HG03066 (cell line): ENCODE results near the gene BRCC3.

Experiments
- ATAC-seq: cut with Tn5 transposase; IDR thresholded peaks from one replicate; pipeline ENCODE4 v1.9.1; 2021; ENCODE audit warnings: low read depth; ENCODE audit not compliant: unreplicated experiment

Gene BRCC3

GRCh38 chrX:155070975-155071693, at the start of gene BRCC3, which contains the start of the genes CMC4 and MTCP1:
BRCC3 (plus strand) TSS chrX:155071508; CDS start chrX:155071528, 20 bp downstream.
CMC4 (minus strand) TSS chrX:155071136; CDS start chrX:155064023, 7,113 bp downstream.
MTCP1 (minus strand) TSS chrX:155071136; CDS start chrX:155066010, 5,126 bp downstream.
- ATAC-seq: peak; percentile 84

DNA sequence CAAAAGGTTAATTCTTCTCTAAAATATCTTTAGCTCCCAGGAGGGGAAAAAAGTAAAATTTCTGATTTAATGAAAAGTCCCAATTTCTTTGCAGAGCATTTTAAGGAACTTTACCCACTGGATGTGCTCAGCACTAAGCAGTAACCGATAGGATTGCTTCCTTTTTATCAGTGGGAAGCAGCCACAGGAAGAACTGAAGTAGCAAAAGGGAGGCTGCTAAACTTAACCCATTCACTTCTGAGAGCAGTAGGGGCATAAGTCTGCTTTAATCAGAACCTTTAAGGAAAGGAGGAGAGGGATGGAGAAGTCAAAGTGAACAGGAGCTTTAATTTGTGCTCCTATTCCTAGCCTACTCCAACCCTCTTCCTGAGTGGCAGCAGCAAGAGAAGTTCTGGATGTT, 48.7 kb upstream of the BRCC3 start, which contains the start of gene F8:
Gene F8, minus strand, starts transcription at position 139 of the 400 bp plus-strand sequence. CDS start 171 bp downstream, outside the sequence.
- no peak for ATAC-seq

DNA sequence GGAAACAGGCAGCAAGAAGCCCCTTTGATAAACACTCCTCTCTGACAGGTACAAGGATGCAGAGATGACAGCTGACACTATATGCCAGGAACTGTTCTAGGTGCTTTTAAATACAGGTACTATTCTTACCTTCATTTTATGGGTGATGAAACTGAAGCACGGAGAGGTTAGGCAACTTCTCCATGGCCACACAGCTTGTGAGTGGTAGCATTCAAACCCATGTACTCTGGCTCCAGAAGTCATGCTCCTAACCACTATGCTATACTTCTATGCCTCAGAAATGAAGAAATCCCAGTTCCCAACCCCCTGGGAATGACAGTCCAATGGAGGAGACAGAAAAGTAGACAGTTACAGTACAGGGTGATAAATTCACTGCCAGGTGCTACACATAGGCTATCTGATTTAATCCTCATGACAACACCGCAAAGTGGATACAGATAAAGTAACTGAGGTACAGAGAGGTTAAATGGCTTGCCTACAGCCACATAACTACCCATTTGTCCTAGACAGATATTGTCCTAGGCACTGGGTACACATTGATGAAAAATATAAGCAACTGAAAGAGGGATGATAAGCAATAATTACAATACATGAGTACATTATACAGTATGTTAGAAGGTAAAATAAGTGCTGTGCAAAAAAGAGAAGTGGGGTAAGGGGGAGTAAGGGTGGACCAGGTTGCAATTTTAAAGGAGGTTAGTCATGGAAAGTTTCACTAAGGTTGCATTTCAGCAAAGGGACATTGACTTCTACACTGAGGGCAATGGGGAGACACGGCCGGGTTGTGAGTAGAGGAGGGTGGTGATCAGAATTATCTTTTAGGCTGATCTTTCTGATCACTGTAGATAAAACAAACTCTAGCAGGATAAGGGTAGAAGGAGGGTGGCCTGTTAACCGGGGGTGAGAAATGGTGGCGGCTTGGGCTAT, 47.1 kb upstream of the BRCC3 start:
- no peak for ATAC-seq

GRCh38 chrX:155026420-155026726, 44.9 kb upstream of the BRCC3 start:
- no peak for ATAC-seq

GRCh38 chrX:155026727-155027508, 44.4 kb upstream of the BRCC3 start, which contains the start of gene FUNDC2:
FUNDC2 (plus strand) TSS chrX:155026844; CDS start chrX:155026939, 95 bp downstream.
- peak; percentile 86 for ATAC-seq

- no peak for ATAC-seq
Measured at GRCh38 chrX:155027509-155028066, 43.7 kb upstream of the BRCC3 start.

DNA sequence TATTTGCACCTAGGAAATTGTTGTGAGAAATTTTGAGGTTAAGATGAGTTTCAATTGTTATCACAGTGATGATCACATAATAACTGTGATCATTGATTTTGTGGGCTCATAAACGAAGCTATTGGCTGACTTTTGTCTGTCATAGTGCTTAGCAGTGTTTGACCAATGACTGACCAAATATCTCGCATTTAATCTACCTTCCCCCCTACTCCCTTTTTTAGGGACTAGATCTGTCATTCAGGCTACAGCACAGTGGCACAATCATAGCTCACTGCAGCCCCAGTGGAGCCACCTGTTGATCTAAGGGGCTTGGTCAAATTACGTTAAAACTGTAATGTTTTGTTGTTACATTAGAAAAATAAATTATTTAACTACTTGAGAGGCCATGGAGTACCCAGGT, 43.2 kb upstream of the BRCC3 start:
- ATAC-seq: no peak

DNA sequence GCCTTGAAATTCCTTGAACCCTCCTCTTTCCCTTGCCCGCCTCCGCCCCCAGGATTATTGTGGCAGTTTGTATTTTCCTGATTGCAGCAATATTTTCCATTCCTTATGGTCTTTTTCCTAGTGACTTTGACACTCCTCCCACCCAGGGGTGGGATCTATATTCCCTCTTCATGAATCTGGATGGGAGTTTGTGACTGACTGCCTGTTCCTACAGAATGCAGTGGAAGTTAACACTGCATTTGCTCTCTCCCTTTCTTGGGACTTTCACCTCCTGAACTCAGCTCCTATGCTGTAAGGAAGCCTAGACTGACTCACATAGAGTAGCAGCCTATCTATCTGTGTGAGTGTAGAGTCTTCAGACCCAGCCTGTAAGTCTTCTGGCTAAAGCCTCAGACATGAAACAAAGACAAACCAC, 42.4 kb upstream of the BRCC3 start:
- no peak for ATAC-seq

DNA sequence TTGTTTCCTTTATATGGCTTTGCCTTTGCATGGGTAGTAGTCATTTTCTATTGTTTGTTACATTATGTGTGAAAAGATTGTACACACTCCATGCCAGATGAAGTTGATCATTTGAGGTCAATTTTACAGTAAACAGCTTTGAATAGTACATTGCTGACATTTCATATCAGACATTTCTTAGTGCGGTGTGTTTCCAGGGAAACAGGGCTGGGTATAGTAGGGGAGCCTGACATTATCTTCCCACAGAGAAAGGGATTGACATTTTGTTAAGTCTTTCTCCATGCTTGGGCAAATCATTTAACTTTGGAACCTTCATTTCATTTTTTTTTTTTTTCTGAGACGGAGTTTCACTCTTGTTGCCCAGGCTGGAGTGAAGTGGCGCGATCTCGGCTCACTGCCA, 39.7 kb upstream of the BRCC3 start:
- ATAC-seq: no peak

GRCh38 chrX:155035688-155036087, 35.6 kb upstream of the BRCC3 start:
- ATAC-seq: no peak

- ATAC-seq: no peak
Measured at GRCh38 chrX:155046129-155046810, 25.0 kb upstream of the BRCC3 start.

DNA sequence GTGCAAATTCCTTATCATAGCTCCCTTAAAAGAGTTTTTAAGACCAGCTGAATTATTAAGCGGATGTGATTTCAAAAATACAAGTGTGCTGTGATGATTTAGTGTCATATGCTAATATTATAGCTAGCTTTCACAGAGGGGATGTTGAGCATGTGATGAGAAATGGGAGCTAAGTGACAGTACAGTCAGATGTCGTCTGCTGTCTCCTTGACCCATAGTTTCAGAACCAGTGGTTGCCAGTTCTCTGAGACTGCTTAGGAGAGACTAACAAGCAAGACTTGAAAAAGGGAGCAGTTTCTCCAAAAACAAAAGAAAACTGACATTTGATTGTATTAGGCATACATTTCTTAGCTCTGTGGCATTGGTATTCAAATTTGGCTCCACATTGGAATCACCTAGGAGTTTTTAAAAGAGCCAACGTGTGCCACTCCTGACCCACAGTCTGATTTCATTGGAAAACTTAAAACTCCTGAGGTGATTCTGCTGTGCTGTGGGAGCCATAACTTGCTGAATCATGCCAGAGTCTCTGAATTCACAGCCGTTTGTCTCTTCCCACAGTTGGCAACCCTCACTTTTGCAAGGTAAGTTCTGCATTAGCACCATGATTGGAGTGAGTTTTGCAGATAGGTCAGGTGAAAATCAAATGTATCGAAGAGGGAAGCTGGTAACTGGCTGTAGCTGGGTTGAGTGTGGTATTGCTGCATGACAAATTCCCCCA, 24.3 kb upstream of the BRCC3 start:
- ATAC-seq: no peak

DNA sequence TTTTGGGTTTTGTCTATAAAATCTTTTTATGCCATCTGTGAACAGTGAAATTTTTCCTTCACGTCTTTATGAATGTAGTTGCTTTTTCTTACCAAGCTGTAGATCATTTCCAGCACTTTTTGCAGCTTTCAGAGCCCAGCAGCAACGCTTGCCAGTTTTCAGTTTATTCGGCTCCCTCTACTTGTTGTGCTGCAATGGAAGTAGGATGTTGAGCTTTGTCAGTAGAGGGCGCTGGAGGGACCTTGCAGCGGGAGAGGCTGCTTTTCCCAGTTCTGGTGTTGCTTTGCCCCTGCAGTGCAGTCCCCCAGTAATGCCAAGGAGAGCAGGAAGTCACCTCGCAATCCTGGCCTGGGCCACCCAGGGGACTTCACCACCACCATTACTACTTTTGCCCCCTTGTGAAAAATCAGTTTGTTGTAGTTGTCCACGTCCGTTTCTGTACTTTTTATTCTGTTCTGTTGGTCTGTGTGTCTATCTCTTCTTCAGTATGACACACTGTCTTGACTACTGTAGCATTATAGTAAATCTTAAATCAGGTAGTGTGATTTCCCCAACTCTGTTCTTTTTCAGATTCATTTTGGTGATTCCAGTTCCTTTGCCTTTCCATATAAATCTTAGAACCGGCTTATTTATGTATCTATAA, 22.2 kb upstream of the BRCC3 start:
- ATAC-seq: no peak

GRCh38 chrX:155052738-155053498, 18.4 kb upstream of the BRCC3 start:
- ATAC-seq: no peak

- no peak for ATAC-seq
Measured at GRCh38 chrX:155053656-155054055, 17.7 kb upstream of the BRCC3 start.

DNA sequence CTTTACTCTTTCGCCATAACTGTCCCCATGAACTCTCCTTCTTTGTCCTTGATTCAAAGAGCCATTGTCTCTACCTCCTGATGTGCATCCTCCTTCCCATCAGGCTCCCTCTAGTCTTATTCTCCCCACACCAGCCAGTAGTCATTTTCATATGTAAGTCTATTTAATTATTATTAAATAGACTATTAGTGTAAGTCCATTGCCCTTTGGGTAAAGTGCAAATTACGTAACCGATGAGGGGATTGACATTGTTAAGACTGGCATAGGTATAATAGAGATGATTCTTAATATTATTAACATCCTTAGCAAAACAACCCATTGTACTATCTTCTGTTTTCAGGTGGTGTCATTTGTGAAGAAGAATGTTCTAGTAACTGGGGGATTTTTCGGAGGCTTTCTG, 17.1 kb upstream of the BRCC3 start:
- no peak for ATAC-seq

- ATAC-seq: no peak
Measured at GRCh38 chrX:155055494-155055893, 15.8 kb upstream of the BRCC3 start.

DNA sequence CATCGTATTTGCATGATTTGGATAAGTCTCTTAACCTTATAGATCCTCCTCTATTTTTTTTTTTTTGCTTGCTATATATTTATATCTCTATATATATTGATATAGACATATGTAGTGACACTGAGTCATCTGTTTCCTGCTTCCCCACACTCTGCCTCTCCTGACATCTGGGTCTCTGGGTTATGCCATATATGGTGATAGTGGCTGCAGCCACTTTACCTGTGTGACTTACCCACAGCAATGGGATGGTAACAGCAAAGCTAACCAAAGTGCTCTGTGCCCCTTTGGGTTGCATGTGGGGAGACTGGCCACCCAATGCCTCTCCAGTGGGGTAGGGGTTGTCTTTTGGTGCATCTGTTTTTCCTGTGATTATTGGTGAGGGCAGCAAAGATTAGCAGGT, 14.8 kb upstream of the BRCC3 start:
- ATAC-seq: no peak
